Measurements from ENCODE around the gene CAPN9. TPM values are rescaled to one million over a fixed set of nuclear protein-coding genes. Genes with fewer than 3 reads are reported as not detected.

The CAPN9 gene
- total RNA-seq, 1 donor from 2014 or later, result not detected

GRCh38 chr1:230752407-230752806, 5.2 kb downstream of the CAPN9 start:
- DNase-seq (ENCODE audit: low read depth), result peak; percentile 46
- Histone ChIP-seq H3K36me3 (ENCODE audit: control insufficient read depth, insufficient read depth, low read length) (no peaks in the 10 kb centered on the region), H3K27me3 (ENCODE audit: control insufficient read depth, insufficient read depth, low read length) (no peaks in the 10 kb centered on the region), H3K4me3 (ENCODE audit: low read depth, low read length) (no peak overlapping the region)
- FAIRE-seq, result no peak
- no peak for TF ChIP-seq CTCF (IDR thresholded peaks at IDR 0.05; ENCODE audit: insufficient read depth, low read length, severe bottlenecking)

GRCh38 chr1:230753191-230753585, 6.0 kb downstream of the CAPN9 start:
- no peak for TF ChIP-seq CTCF (IDR thresholded peaks at IDR 0.05; ENCODE audit: insufficient read depth, low read length, severe bottlenecking)
- Histone ChIP-seq H3K4me3 (ENCODE audit: low read depth, low read length) (no peak overlapping the region), H3K36me3 (ENCODE audit: control insufficient read depth, insufficient read depth, low read length) (no peaks in the 10 kb centered on the region), H3K27me3 (ENCODE audit: control insufficient read depth, insufficient read depth, low read length) (no peaks in the 10 kb centered on the region)
- no peak for FAIRE-seq
- no peak for DNase-seq (ENCODE audit: low read depth)

- Histone ChIP-seq H3K4me3 (ENCODE audit: low read depth, low read length) (peak overlapping the region; percentile 9), H3K27me3 (ENCODE audit: control insufficient read depth, insufficient read depth, low read length) (no peaks in the 10 kb centered on the region), H3K36me3 (ENCODE audit: control insufficient read depth, insufficient read depth, low read length) (no peaks in the 10 kb centered on the region)
- FAIRE-seq (no peak), DNase-seq (ENCODE audit: low read depth) (peak; percentile 46)
- no peak for TF ChIP-seq CTCF (IDR thresholded peaks at IDR 0.05; ENCODE audit: insufficient read depth, low read length, severe bottlenecking)
These were observed 6.5 kb downstream of the CAPN9 start for GRCh38 chr1:230753586-230754251.

GRCh38 chr1:230754796-230755195, 7.6 kb downstream of the CAPN9 start:
- no peak for TF ChIP-seq CTCF (IDR thresholded peaks at IDR 0.05; ENCODE audit: insufficient read depth, low read length, severe bottlenecking)
- Histone ChIP-seq H3K36me3 (ENCODE audit: control insufficient read depth, insufficient read depth, low read length) (no peaks in the 10 kb centered on the region), H3K27me3 (ENCODE audit: control insufficient read depth, insufficient read depth, low read length) (no peaks in the 10 kb centered on the region), H3K4me3 (ENCODE audit: low read depth, low read length) (no peak overlapping the region)
- FAIRE-seq, result no peak
- DNase-seq (ENCODE audit: low read depth), result no peak

- Histone ChIP-seq H3K27me3 (ENCODE audit: control insufficient read depth, insufficient read depth, low read length) (peaks cover 3% of the 10 kb centered on the region), H3K36me3 (ENCODE audit: control insufficient read depth, insufficient read depth, low read length) (no peaks in the 10 kb centered on the region), H3K4me3 (ENCODE audit: low read depth, low read length) (no peak overlapping the region)
- no peak for DNase-seq (ENCODE audit: low read depth)
- no peak for FAIRE-seq
- no peak for TF ChIP-seq CTCF (IDR thresholded peaks at IDR 0.05; ENCODE audit: insufficient read depth, low read length, severe bottlenecking)
These were observed 10.9 kb downstream of the CAPN9 start for GRCh38 chr1:230757856-230758708.

Measured in bronchial epithelial cell (primary cell).